H1 (cell line): Measurements from ENCODE around the gene SLC32A1.

Experiments
- EZH2 ChIP-seq: fragments of 200-600 bp; sonication (generic); IDR thresholded peaks from 2 replicates; pipeline ENCODE4 v1.7.1; 2012; ENCODE audit warnings: low read depth, mild to moderate bottlenecking, moderate library complexity, low read length, inconsistent platforms; ENCODE audit not compliant: severe bottlenecking
- GTF2F1 ChIP-seq: IDR thresholded peaks from 2 replicates; pipeline ENCODE4 v1.6.1; 2012; ENCODE audit warnings: low read depth, low read length, improper control_type of control experiment, borderline replicate concordance
- JUND ChIP-seq: IDR thresholded peaks from 2 replicates; pipeline ENCODE4 v1.6.1; 2011; ENCODE audit warnings: mild to moderate bottlenecking, improper control_type of control experiment, low read length
- POLR2A ChIP-seq, 2 experiments: IDR thresholded peaks; 1 replicate in 1 of 2; 2 replicates in 1 of 2; pipeline ENCODE4 v1.6.1; 2011; ENCODE audit warnings: low read depth in 2 of 2, low read length in 2 of 2, mild to moderate bottlenecking in 2 of 2; ENCODE audit errors: control extremely low read depth in 1 of 2
- POLR2AphosphoS5 ChIP-seq: IDR thresholded peaks from 2 replicates; pipeline ENCODE4 v1.6.1; 2011; ENCODE audit warnings: low read depth, low read length
- RAD21 ChIP-seq, 2 experiments: IDR thresholded peaks in 1 of 2; conservative IDR thresholded peaks in 1 of 2; 2 replicates each; pipeline ENCODE4 v1.6.1; 2011; ENCODE audit warnings: low read depth in 2 of 2, low read length in 2 of 2, improper control_type of control experiment in 1 of 2, inconsistent platforms in 1 of 2, mild to moderate bottlenecking in 1 of 2, moderate library complexity in 1 of 2
- RNF2 ChIP-seq: fragments of 200-900, 300-1000 bp; sonication (generic); IDR thresholded peaks from 2 replicates; pipeline ENCODE4 v1.7.1; 2016; ENCODE audit warnings: borderline replicate concordance, low read depth, mild to moderate bottlenecking, antibody characterized with exemption, low read length; ENCODE audit not compliant: poor library complexity, severe bottlenecking; ENCODE audit errors: missing control alignments
- TF ChIP-seq, protein P1 (sequence below), 3 experiments: IDR thresholded peaks; 1 replicate in 2 of 3; 2 replicates in 1 of 3; pipeline versions ENCODE4 v1.5.1 to v1.6.1; 2011; ENCODE audit warnings: low read length in 3 of 3, mild to moderate bottlenecking in 3 of 3, inconsistent platforms in 2 of 3, low read depth in 1 of 3, moderate library complexity in 1 of 3; ENCODE audit not compliant: insufficient read depth in 1 of 3; ENCODE audit errors: control extremely low read depth in 1 of 3
- TF ChIP-seq, protein P2 (sequence below): IDR thresholded peaks from 2 replicates; pipeline ENCODE4 v1.6.1; 2012; ENCODE audit warnings: inconsistent platforms

DNA sequence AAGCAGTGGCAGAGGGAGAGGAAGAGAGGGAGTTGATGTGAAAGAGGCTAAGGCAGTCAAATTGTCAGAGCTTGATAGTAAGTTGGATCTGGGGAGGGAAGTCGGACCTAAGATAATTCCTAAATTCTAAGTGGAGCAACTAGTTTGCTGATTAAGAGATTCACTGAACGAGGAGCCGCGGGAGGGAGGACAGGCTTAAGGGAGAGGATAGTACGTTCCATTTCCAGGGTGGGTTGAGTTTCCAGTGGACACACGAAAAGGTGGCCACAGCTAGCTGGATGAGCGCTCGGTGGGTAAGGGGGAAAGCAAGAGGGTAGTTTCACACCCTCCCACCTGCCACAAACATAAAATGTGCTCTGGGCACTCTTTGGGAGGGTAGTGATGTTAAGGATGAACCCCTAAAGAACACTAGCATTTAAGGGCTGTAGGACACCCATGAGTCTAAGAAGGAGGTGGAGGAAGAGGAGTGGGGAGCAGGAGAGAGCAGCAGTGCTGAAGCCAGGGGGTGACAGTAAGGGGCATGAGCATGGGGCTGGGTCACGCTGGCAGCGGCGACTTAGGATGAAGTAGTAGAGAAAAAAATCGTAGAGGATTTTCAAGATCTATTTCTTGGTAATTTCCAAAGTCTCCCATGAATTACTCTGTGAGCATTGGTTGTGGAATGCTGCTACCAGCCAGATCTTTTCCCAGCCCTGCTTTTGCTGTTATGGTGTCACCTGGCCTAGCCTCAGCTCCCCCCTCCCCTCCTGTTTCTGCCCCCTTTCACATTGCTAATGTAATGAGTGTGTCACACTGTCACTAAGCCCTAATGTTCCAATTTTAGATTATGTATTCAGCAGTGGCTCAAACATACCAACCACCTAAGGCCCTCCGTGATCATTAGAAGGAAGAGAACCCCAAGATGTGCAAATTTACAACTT lies 45.4 kb downstream of the SLC32A1 start:
- TF ChIP-seq RAD21 (IDR thresholded peaks at IDR 0.05 in 1 of 2, conservative IDR thresholded peaks at IDR 0.05 in 1 of 2; ENCODE audit: low read depth in 2 of 2, low read length in 2 of 2) (no peak), JUND (no peak), EZH2 (no peak), POLR2A (IDR thresholded peaks at IDR 0.05; ENCODE audit: control extremely low read depth in 1 of 2, low read depth in 2 of 2, low read length in 2 of 2) (no peak), POLR2AphosphoS5 (no peak), RNF2 (no peak), GTF2F1 (no peak)
- TF ChIP-seq, protein P1, sequence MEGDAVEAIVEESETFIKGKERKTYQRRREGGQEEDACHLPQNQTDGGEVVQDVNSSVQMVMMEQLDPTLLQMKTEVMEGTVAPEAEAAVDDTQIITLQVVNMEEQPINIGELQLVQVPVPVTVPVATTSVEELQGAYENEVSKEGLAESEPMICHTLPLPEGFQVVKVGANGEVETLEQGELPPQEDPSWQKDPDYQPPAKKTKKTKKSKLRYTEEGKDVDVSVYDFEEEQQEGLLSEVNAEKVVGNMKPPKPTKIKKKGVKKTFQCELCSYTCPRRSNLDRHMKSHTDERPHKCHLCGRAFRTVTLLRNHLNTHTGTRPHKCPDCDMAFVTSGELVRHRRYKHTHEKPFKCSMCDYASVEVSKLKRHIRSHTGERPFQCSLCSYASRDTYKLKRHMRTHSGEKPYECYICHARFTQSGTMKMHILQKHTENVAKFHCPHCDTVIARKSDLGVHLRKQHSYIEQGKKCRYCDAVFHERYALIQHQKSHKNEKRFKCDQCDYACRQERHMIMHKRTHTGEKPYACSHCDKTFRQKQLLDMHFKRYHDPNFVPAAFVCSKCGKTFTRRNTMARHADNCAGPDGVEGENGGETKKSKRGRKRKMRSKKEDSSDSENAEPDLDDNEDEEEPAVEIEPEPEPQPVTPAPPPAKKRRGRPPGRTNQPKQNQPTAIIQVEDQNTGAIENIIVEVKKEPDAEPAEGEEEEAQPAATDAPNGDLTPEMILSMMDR (IDR thresholded peaks at IDR 0.05; ENCODE audit: control extremely low read depth in 1 of 3, insufficient read depth in 1 of 3, low read depth in 1 of 3, low read length in 3 of 3): no peak
- TF ChIP-seq, protein P2, sequence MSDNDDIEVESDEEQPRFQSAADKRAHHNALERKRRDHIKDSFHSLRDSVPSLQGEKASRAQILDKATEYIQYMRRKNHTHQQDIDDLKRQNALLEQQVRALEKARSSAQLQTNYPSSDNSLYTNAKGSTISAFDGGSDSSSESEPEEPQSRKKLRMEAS: no peak
